NCI-H2227 (cell line): ENCODE results near the gene TMEM60.
A peak's percentile ranks its signal among the peaks of the same experiment; 100 is the strongest.
"Not testable (repeated sequence)": the region's sequence is repeated elsewhere in the genome, so short reads cannot be mapped to it uniquely, and the experiment has no call there.

Experiments
- DNase-seq: peaks from one replicate; lab custom pipeline; 2025; ENCODE audit not compliant: unreplicated experiment; lab: John Stamatoyannopoulos, UW

The TMEM60 gene

GRCh38 chr7:77798394-77799077 is at the start of gene TMEM60, which contains the start of gene PHTF2:
TSS of gene TMEM60 (minus strand) at chr7:77798434. CDS start at chr7:77794373, 4,061 bp downstream.
TSS of gene PHTF2 (plus strand) at chr7:77798773.
- DNase-seq, result peak; percentile 100

GRCh38 chr7:77846317-77847092 is 48.3 kb upstream of the TMEM60 start:
- DNase-seq, result no peak

DNA sequence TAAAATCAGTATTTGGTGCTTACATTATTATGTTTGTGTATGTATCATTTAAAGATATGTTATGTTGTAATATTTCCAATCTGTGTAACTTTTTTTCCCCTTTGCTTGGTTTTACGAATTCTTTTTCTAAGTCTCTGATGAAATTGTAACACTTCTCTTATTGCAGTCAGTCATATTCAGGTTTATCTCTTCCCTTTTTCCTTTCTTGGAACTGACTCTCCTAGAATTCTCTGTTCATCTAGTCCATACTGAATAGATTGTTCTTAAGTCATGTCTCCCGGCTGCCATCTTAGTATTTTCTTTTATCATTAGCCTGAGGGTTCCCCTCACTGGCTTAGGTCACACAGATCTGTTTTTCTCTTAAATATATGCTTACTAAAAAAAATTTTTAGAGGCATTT is 45.0 kb upstream of the TMEM60 start:
- DNase-seq, result no peak

DNA sequence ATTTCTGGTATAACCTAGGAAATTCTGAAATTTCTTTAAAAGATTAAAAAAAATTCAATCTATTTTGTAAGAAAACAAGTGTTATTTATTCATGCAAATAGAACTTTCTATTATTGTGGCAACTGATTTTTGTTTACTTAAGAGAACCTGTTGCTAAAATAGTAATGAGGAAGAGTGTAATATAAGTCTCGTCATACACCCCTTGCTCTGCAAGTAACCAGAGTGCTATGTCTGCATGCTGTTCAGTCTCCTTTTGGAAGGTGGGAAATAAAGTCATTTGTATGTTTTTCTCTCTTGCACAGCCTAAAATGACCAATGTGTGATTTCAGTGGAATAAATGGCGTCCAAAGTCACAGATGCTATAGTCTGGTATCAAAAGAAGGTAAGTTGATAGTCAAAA is 41.7 kb upstream of the TMEM60 start:
- no peak for DNase-seq

GRCh38 chr7:77838929-77839491 is 40.8 kb upstream of the TMEM60 start:
- peak; percentile 10 for DNase-seq

GRCh38 chr7:77837966-77838365 is 39.7 kb upstream of the TMEM60 start:
- DNase-seq, result no peak

DNA sequence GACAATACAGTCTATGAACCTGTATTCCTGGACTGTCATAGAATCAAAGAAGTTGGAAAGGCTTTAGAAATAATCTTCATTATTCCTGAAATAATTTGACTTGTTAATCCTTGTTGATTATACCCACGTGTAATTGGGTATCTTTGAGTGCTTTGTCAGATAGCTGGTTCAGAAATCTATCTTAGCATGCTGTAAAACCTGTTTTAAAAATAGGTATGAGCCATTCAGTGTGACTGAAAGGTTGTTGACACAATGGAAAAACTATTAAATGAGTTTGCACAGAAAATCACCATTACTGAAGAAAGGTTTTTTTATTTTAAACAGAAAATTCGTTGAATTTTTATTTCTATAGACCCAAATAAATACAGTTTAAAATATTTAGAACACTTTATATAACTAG is 39.0 kb upstream of the TMEM60 start:
- no peak for DNase-seq

DNA sequence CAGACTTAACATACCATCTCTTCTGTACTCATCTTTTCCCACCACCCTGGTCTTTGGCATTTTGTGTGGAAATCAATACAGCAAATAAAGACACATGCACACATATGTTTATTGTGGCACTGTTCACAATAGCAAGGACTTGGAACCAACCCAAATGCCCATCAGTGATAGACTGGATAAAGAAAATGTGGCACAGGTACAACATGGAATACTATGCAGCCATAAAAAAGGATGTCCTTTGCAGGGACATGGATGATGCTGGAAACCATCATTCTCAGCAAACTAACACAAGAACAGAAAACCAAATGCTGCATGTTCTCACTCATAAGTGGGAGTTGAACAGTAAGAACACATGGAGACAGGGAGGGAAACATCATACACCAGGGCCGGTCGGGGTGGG is 38.2 kb upstream of the TMEM60 start:
- not testable (repeated sequence) for DNase-seq

DNA sequence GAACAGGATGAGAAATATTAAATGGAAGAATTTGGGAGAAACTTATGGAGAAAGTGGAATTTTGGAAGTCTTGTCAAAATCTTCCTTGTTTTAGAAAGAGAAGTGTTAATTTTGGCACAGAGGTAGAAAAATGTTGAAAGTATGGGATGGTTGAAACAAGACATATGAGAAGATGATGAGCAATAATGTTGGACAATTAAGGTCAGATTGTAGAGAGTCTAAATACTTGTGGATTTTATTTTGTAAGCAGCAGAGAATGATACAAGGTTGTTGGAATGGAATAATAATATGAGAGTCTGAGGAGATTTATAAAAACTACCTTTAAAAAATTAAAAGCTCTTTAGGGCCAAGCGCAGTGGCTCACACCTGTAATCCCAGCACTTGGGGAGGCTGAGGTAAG is 34.9 kb upstream of the TMEM60 start:
- DNase-seq, result no peak

GRCh38 chr7:77831953-77832352 is 33.7 kb upstream of the TMEM60 start:
- DNase-seq, result no peak

DNA sequence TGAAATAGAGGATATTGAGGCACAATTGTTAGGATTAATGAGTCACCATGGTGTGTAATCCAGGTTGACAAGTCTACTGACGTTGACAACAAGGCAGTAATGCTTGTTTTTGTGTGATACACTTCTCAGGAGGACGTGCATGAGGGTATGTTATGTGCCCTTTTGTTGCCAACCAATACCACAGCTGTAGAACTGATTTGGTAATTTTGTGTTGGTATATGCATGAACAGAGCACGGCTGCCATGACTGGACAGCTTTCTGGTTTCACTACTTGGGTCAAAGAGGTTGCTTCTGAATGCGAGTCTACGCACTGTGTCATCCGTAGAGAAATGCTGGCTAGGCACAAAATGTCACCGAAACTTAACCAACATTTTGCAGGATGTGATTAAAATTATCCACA is 33.2 kb upstream of the TMEM60 start:
- no peak for DNase-seq

- DNase-seq, result peak; percentile 46
Observed at GRCh38 chr7:77830649-77831355, 32.6 kb upstream of the TMEM60 start.

GRCh38 chr7:77827999-77828398 is 29.8 kb upstream of the TMEM60 start:
- no peak for DNase-seq

DNA sequence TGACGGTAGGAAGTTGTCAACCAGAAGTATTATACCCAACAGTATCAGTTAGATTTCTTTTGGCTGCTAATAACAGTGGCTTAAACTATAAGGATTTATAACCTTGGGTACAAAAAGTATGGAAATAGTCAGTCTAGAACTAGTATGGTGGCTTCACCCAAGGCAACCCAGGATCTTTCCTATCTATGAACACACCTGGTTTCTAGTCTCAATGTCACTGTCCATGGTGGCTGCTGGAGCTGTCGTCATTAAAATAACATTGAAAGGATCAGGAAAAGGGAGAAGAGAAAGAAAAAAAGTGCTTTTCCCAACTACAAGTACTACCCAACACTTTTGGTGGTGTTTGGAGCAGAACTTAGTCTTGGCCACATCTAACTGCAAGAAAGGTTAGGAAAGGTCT is 28.1 kb upstream of the TMEM60 start:
- no peak for DNase-seq

GRCh38 chr7:77825131-77825530 is 26.9 kb upstream of the TMEM60 start:
- DNase-seq, result no peak

DNA sequence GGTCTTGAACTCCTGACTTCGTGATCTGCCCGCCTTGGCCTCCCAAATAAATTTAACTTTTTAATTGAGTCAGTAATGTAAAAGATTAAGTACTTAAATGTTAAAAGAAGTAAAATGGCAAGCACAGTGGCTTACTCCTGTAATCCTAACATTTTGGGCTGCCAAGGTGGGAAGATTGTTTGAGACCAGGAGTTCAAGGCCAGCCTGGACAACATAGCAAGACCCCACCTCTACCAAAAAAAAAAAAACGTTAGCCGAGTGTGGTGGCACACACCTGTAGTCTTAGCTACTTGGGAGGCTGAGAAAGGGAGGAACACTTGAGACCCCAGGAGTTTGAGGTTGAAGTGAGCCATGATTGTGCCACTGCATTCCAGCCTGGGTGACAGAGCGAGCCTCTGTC is 26.4 kb upstream of the TMEM60 start:
- DNase-seq, result no peak

DNA sequence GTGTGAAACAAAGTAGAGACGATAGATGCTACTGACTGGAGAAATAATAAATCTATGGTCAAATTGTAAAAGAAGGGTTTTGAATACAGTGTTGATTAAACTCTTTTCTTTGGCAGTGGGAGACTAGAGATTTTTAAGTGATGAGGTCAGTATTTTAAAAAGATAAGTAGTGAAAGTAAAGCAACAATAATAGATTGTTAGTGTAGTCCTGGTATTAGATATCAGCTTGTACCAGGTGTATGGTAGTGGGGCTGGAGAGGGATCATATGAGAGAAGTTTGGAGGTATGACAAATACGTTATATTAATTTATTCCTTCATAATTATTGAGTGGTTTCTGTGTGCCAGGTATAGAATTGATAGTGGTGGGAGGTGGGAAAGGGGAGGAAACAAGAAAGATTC is 25.6 kb upstream of the TMEM60 start:
- no peak for DNase-seq

- DNase-seq, result no peak
Observed at GRCh38 chr7:77822269-77822668, 24.0 kb upstream of the TMEM60 start.

DNA sequence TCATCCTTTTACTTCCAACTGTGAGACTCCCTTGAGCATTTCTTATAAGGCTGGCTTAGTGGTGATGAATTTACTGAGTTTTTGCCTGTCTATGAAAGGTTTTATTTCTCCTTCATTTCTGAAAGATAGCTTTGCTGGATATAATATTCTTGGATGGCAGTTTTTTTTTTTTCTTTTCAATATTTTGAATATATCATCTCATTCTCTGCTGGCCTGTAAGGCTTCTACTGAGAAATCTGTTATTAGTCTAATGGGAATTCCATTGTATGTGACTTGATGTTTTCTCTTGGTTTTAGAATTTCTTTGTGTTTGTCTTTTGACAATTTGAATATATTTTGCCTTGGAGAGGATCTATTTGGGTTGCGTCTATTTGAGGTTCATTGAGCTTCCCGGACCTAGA is 22.7 kb upstream of the TMEM60 start:
- no peak for DNase-seq

DNA sequence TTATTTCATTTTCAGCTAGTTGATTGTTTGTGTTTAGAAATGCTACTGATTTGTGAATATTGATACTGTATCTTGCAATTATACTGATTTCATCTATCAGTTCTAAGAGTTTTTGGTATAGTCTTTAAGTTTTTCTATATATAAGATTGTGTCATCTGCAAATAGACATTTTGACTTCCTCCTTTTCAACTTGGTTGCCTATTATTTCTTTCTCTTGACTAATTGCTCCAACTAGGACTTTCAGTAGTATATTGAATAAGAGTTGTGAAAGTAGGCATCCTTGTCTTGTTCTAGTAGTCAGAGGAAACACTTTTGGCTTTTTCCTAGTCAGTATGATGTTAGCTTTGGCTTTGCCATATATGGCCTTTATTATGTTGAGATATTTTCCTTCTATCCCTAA is 20.8 kb upstream of the TMEM60 start:
- DNase-seq, result no peak

GRCh38 chr7:77813180-77813579 is 14.9 kb upstream of the TMEM60 start:
- DNase-seq, result no peak

DNA sequence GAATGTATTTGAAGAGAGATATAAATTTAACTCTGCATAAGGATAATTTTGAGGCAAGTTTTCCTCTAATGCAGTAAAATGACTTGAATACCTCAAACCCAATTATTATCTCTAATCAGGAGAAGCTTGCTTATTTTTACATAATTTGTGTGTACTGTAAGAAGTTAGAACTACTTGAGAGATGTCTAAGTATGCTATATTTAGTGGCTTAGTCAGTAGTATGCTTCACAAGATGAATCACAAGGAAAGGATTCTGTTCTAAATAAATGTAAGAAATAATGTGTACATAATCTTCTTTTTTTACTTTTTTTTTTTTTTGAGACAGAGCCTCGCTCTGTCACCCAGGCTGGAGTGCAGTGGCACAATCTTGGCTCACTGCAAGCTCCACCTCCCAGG is 14.1 kb upstream of the TMEM60 start:
- no peak for DNase-seq
